A673 (cell line): ENCODE results near the gene GPR153. TPM values are rescaled to one million over a fixed set of nuclear protein-coding genes. Genes with fewer than 3 reads are reported as not detected.

Experiments used
- BruUV-seq: library from RNA; stranded (reverse); fragments of 400-500 nt; replicated peaks from 2 replicates; lab custom pipeline; 2021; lab: Mats Ljungman, UMichigan
- CTCF ChIA-PET: fragments of 300-600 bp; sonication (Branson Sonifier 250); formaldehyde crosslinking; loops from one replicate; lab custom pipeline; 2022; ENCODE audit warnings: antibody characterized with exemption; lab: Charles Lee
- POLR2A ChIA-PET: fragments of 300-600 bp; sonication (Branson Sonifier 250); formaldehyde crosslinking; loops from one replicate; lab custom pipeline; 2022; ENCODE audit warnings: antibody characterized with exemption; ENCODE audit not compliant: low non-redundant PET; lab: Charles Lee
- DNase-seq: peaks from one replicate; pipeline ENCODE4 v3.0.0-alpha.2; 2015; ENCODE audit warnings: low spot score
- H3K27ac ChIP-seq: fragments of 200-600 bp; sonication (generic); 2 replicates; pipeline ENCODE4 v1.5.1; 2016; ENCODE audit warnings: mixed run types, low read depth, mild to moderate bottlenecking, mixed read lengths, antibody characterized with exemption, low read length; ENCODE audit not compliant: poor library complexity, severe bottlenecking
- H3K27me3 ChIP-seq: fragments of 200-600 bp; sonication (generic); replicated peaks from 2 replicates; pipeline ENCODE4 v1.6.1; 2017; ENCODE audit warnings: mixed run types, low read depth, mild to moderate bottlenecking, mixed read lengths, antibody characterized with exemption, low read length; ENCODE audit not compliant: insufficient read depth, poor library complexity
- H3K36me3 ChIP-seq: fragments of 200-600 bp; sonication (generic); 2 replicates; pipeline ENCODE4 v1.6.1; 2016; ENCODE audit warnings: mixed run types, mild to moderate bottlenecking, mixed read lengths, antibody characterized with exemption, low read length; ENCODE audit not compliant: insufficient read depth, poor library complexity, severe bottlenecking
- H3K4me1 ChIP-seq: fragments of 200-600 bp; sonication (generic); 2 replicates; pipeline ENCODE4 v1.6.1; 2017; ENCODE audit warnings: mixed run types, mild to moderate bottlenecking, mixed read lengths, antibody characterized with exemption, low read length; ENCODE audit not compliant: insufficient read depth, poor library complexity, severe bottlenecking
- H3K4me3 ChIP-seq: fragments of 200-600 bp; sonication (generic); 2 replicates; pipeline ENCODE4 v1.5.1; 2016; ENCODE audit warnings: low read depth, mixed run types, mild to moderate bottlenecking, mixed read lengths, low read length; ENCODE audit not compliant: poor library complexity, severe bottlenecking
- H3K9me3 ChIP-seq: fragments of 200-600 bp; sonication (generic); 2 replicates; pipeline ENCODE4 v1.6.1; 2016; ENCODE audit warnings: mixed run types, low read depth, mild to moderate bottlenecking, mixed read lengths, antibody characterized with exemption, low read length; ENCODE audit not compliant: poor library complexity, severe bottlenecking
- CTCF ChIP-seq: fragments of 300-800, 200-600 bp; sonication (generic); conservative IDR thresholded peaks from 2 replicates; pipeline ENCODE4 v1.5.1; 2017; ENCODE audit warnings: low read depth, mild to moderate bottlenecking, antibody characterized with exemption, low read length, moderate library complexity, mixed read lengths
- EZH2 ChIP-seq: fragments of 200-600 bp; sonication (generic); IDR thresholded peaks from 2 replicates; pipeline ENCODE4 v1.6.1; 2017; ENCODE audit warnings: borderline replicate concordance, low read depth, mild to moderate bottlenecking, mixed read lengths, antibody characterized with exemption, low read length; ENCODE audit not compliant: poor library complexity, severe bottlenecking
- intact Hi-C: fragments of 100-400 bp; cut with micrococcal nuclease; formaldehyde crosslinking; loops from one replicate; pipeline ENCODE4 v1.10.0; 2022; ENCODE audit not compliant: unreplicated experiment
- total RNA-seq: library from RNA; stranded (reverse); gene quantifications from 2 replicates; pipeline ENCODE4 v1.2.3, GENCODE V29; 2021

GPR153 gene
- total RNA-seq, 1 experiment from 2014 or later: 8.4 TPM

GRCh38 chr1:6299557-6300165, 38.8 kb upstream of the GPR153 start:
- no peaks in the 10 kb centered on the region for H3K9me3 ChIP-seq
- TF ChIP-seq EZH2 (no peak), CTCF (no peak)
- BruUV-seq: no TSS peak
- intact Hi-C loops: no loop called here
- ChIA-PET CTCF (no interaction called here), POLR2A (no interaction called here)
- no peak overlapping the region for H3K4me3 ChIP-seq
- no peaks in the 10 kb centered on the region for H3K36me3 ChIP-seq
- H3K4me1 ChIP-seq: no peaks in the 10 kb centered on the region
- no peaks in the 10 kb centered on the region for H3K27me3 ChIP-seq
- no peak overlapping the region for H3K27ac ChIP-seq
- DNase-seq: no peak

GRCh38 chr1:6298940-6299465, 38.1 kb upstream of the GPR153 start:
- Histone ChIP-seq H3K4me3 (no peak overlapping the region), H3K27me3 (no peaks in the 10 kb centered on the region), H3K36me3 (no peaks in the 10 kb centered on the region), H3K27ac (no peak overlapping the region), H3K9me3 (no peaks in the 10 kb centered on the region), H3K4me1 (no peaks in the 10 kb centered on the region)
- intact Hi-C loops: no loop called here
- DNase-seq: no peak
- no peak for TF ChIP-seq CTCF
- TF ChIP-seq EZH2: no peak
- ChIA-PET CTCF (no interaction called here), POLR2A (no interaction called here)
- BruUV-seq: no TSS peak

GRCh38 chr1:6298530-6298929, 37.6 kb upstream of the GPR153 start:
- intact Hi-C loops: no loop called here
- CTCF ChIA-PET: no interaction called here
- TF ChIP-seq CTCF (no peak), EZH2 (no peak)
- no TSS peak for BruUV-seq
- Histone ChIP-seq H3K27me3 (no peaks in the 10 kb centered on the region), H3K4me3 (no peak overlapping the region), H3K9me3 (no peaks in the 10 kb centered on the region), H3K27ac (no peak overlapping the region), H3K36me3 (no peaks in the 10 kb centered on the region), H3K4me1 (no peaks in the 10 kb centered on the region)
- DNase-seq: no peak
- POLR2A ChIA-PET: no interaction called here
